Measurements from ENCODE around the gene EPHA4.

DNA sequence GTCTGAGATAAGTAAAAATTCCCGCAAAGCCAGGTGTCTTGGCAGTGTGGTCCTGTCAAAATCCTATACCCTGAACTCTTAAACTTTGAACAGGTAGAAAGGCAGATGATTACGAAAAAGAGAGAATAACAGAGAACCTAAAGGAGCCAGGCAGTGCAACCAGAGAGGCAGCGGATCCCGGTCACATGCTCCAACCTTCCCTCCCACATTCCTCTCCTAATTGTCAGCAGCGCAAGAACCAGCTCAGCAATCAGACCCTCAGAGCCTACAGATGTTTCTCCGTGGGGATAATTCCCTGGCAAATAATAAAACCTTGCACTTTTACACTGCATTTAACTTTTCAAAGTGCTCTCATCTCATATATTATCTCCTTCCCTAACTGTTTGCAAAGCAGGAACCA is 124.8 kb downstream of the EPHA4 start:
- TF ChIP-seq, protein P1, sequence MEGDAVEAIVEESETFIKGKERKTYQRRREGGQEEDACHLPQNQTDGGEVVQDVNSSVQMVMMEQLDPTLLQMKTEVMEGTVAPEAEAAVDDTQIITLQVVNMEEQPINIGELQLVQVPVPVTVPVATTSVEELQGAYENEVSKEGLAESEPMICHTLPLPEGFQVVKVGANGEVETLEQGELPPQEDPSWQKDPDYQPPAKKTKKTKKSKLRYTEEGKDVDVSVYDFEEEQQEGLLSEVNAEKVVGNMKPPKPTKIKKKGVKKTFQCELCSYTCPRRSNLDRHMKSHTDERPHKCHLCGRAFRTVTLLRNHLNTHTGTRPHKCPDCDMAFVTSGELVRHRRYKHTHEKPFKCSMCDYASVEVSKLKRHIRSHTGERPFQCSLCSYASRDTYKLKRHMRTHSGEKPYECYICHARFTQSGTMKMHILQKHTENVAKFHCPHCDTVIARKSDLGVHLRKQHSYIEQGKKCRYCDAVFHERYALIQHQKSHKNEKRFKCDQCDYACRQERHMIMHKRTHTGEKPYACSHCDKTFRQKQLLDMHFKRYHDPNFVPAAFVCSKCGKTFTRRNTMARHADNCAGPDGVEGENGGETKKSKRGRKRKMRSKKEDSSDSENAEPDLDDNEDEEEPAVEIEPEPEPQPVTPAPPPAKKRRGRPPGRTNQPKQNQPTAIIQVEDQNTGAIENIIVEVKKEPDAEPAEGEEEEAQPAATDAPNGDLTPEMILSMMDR (IDR thresholded peaks at IDR 0.05): no peak
- TF ChIP-seq POLR2A (IDR thresholded peaks at IDR 0.05): no peak

All from thyroid gland (tissue), 4 donors.